C4-2B (cell line): ENCODE data around the gene ELN.

Experiments used
- H3K27ac ChIP-seq: fragments of 450-650 bp; 2 replicates; pipeline ENCODE4 v1.5.1; 2017
- CTCF ChIP-seq: fragments of 450-650 bp; conservative IDR thresholded peaks from 2 replicates; pipeline ENCODE4 v1.5.1; 2017; ENCODE audit warnings: mild to moderate bottlenecking
- ZFX ChIP-seq: fragments of 450-650 bp; IDR thresholded peaks from 2 replicates; pipeline ENCODE4 v1.6.1; 2017

ELN gene

GRCh38 chr7:73994761-73995160 is 33.2 kb upstream of the ELN start:
- H3K27ac ChIP-seq = no peak overlapping the region
- TF ChIP-seq ZFX = no peak
- TF ChIP-seq CTCF = no peak

DNA sequence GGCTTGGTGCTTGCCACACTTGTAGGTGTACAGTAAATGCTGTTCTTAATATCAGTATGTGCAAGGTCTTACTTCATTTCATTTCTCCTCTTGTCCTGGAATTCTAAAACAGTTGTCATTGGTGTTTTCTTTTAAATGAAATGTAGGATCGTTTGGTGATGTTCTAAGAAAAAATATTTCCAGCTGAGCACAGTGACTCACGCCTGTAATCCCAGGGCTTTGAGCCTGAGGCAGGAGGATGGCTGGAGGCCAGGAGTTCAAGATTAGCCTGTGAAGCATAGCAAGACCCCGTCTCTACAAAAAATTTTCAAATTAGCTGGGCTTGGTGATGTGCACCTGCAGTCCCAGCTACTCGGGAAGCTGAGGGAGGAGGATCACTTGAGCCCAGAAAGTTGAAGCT is 32.6 kb upstream of the ELN start:
- TF ChIP-seq CTCF (no peak), ZFX (no peak)
- no peak overlapping the region for H3K27ac ChIP-seq

GRCh38 chr7:73995821-73996511 is 32.0 kb upstream of the ELN start:
- no peak for TF ChIP-seq CTCF
- no peak for TF ChIP-seq ZFX
- H3K27ac ChIP-seq = no peak overlapping the region

DNA sequence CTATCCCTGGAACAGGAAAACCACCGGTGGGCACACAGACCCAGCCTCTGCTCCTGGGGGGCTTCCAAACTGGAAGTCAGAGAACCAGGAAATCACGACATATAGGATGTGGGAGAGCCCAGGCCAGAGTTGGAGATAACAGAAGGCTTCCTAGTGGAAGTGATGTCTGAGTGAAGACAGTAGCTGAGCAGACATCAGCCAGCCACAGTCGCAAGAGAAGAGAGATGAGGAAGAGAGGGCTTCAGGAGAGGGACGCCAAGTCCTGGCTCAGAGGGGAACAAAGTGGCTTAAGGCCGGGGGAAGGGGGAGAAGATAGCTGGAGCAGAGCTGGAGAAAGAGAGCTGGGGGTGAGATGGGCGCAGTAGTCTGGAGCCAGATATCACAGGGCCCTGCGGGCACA is 30.9 kb upstream of the ELN start:
- no peak for TF ChIP-seq ZFX
- TF ChIP-seq CTCF = no peak
- H3K27ac ChIP-seq = no peak overlapping the region

- H3K27ac ChIP-seq = no peak overlapping the region
- TF ChIP-seq ZFX (no peak), CTCF (no peak)
Measured at GRCh38 chr7:73999664-74000435, 28.1 kb upstream of the ELN start.

- no peak overlapping the region for H3K27ac ChIP-seq
Measured at GRCh38 chr7:74000489-74001149, 27.4 kb upstream of the ELN start.

More at GRCh38 chr7:74000489-74001149, 27.4 kb upstream of the ELN start:
- TF ChIP-seq ZFX (no peak), CTCF (no peak)
